Ovary (tissue), 9 donors: ENCODE data around the gene TAS2R14. TPM values are rescaled to one million over a fixed set of nuclear protein-coding genes. Genes with fewer than 3 reads are reported as not detected.

Source experiments
- DNase-seq, 5 donors: peaks; one replicate each; pipeline ENCODE4 v3.0.0-alpha.2; 2019 to 2020
- H3K27ac ChIP-seq, 2 donors: fragments of 200-600 bp; one replicate each; pipeline versions ENCODE4 v1.5.1 to v1.8.0; 2019 to 2022
- H3K27me3 ChIP-seq: fragments of 200-600 bp; one replicate; pipeline ENCODE4 v1.8.0; 2022
- H3K36me3 ChIP-seq: fragments of 200-600 bp; sonication (generic); one replicate; pipeline ENCODE4 v1.5.1; 2019
- H3K4me1 ChIP-seq: one replicate; pipeline ENCODE4 v1.8.1; 2013; ENCODE audit warnings: mild to moderate bottlenecking, moderate library complexity; ENCODE audit not compliant: insufficient read depth
- H3K4me3 ChIP-seq: fragments of 200-600 bp; sonication (generic); one replicate; pipeline ENCODE4 v1.5.1; 2017
- H3K9me3 ChIP-seq, 2 donors: fragments of 200-600 bp in 1 of 2; sonication (generic) in 1 of 2; one replicate each; pipeline versions ENCODE4 v1.5.1 to v1.8.1; 2013 to 2019; ENCODE audit warnings: mild to moderate bottlenecking in 1 of 2, moderate library complexity in 1 of 2
- EP300 ChIP-seq: sonication (generic); formaldehyde crosslinking; IDR thresholded peaks from one replicate; pipeline ENCODE4 v1.6.1; 2017; ENCODE audit warnings: antibody characterized with exemption
- POLR2A ChIP-seq: fragments of 450-650 bp; IDR thresholded peaks from one replicate; pipeline ENCODE4 v1.6.1; 2017; ENCODE audit warnings: antibody characterized with exemption, mild to moderate bottlenecking, moderate library complexity
- WGBS, 3 donors: extraction: QIAGEN DNeasy Blood & Tissue Kit in 1 of 3; methylation state at CpG; one replicate each; pipeline versions ENCODE4 v1.1.5 to v1.1.7; 2013 to 2017; 5-methylcytosine and 5-hydroxymethylcytosine counted together
- intact Hi-C, 4 donors: fragments of 100-400 bp; cut with DNase I; formaldehyde crosslinking; loops; one replicate each; pipeline versions ENCODE4 v1.11.0 to v1.15.1; 2022 to 2023
- polyA plus RNA-seq, 2 donors: library from polyadenylated mRNA; stranded (reverse); fragments of 200-250 nt in 1 of 2; fragments of 350-450 nt in 1 of 2; fragmentation: Illumina TruSeq in 1 of 2; extraction: RNeasy Lipid Tissue Mini Kit (QIAGEN cat#74804) in 1 of 2; gene quantifications; one replicate each; pipeline ENCODE4 v1.2.3, GENCODE V29; 2013 to 2014
- total RNA-seq, 7 donors: library from RNA; depleted of rRNA in 2 of 7; stranded (reverse); fragments of >200 nt in 2 of 7; fragmentation: NEBNext Ultra II Directional in 3 of 7; extraction: Animal tissue kit (Norgen Biotek cat#: 25700) in 3 of 7; gene quantifications; one replicate each; pipeline versions ENCODE4 v1.1.0 to v1.2.4, GENCODE V29; 2016 to 2023
- TF ChIP-seq, protein P1 (sequence below), 3 donors: fragments of 450-650 bp in 2 of 3; fragments of 200-600 bp in 1 of 3; IDR thresholded peaks; one replicate each; pipeline versions ENCODE4 v1.5.1 to v1.8.0; 2016 to 2022; ENCODE audit warnings: antibody characterized with exemption in 3 of 3, mild to moderate bottlenecking in 1 of 3
- donor health status: DM: no; HTN: no; CAD: no; lungs with moderate emphysema.
- donor health status: DM: no; HTN: no; CAD: no.
- donor health status: Bipolar disorder and iron deficiency.
- donor health status: DM: yes; HTN: yes; CAD: no.
- donor health status: DM: no; HTN: no; CAD: no.
- donor health status: DM: yes; HTN: yes; CAD: no.

TAS2R14 gene
- total and polyA plus RNA-seq, 9 donors: 1.4 to 6.9 (median 3.4) TPM

- TF ChIP-seq EP300 (no peak), POLR2A (no peak)
- TF ChIP-seq, protein P1, sequence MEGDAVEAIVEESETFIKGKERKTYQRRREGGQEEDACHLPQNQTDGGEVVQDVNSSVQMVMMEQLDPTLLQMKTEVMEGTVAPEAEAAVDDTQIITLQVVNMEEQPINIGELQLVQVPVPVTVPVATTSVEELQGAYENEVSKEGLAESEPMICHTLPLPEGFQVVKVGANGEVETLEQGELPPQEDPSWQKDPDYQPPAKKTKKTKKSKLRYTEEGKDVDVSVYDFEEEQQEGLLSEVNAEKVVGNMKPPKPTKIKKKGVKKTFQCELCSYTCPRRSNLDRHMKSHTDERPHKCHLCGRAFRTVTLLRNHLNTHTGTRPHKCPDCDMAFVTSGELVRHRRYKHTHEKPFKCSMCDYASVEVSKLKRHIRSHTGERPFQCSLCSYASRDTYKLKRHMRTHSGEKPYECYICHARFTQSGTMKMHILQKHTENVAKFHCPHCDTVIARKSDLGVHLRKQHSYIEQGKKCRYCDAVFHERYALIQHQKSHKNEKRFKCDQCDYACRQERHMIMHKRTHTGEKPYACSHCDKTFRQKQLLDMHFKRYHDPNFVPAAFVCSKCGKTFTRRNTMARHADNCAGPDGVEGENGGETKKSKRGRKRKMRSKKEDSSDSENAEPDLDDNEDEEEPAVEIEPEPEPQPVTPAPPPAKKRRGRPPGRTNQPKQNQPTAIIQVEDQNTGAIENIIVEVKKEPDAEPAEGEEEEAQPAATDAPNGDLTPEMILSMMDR (IDR thresholded peaks at IDR 0.05): no peak
- Histone ChIP-seq H3K4me1 (no peaks in the 10 kb centered on the region), H3K4me3 (no peak overlapping the region), H3K27ac (no peak overlapping the region), H3K27me3 (no peaks in the 10 kb centered on the region), H3K36me3 (no peaks in the 10 kb centered on the region), H3K9me3 (no peaks in the 10 kb centered on the region)
- WGBS, 3 donors: 81 to 82% (median 82%) methylated on average over 8 of the region's 8 CpGs
- DNase-seq: no peak
- intact Hi-C loops: no loop called here
Measured at GRCh38 chr12:10910380-10910779, 28.7 kb downstream of the TAS2R14 start.

DNA sequence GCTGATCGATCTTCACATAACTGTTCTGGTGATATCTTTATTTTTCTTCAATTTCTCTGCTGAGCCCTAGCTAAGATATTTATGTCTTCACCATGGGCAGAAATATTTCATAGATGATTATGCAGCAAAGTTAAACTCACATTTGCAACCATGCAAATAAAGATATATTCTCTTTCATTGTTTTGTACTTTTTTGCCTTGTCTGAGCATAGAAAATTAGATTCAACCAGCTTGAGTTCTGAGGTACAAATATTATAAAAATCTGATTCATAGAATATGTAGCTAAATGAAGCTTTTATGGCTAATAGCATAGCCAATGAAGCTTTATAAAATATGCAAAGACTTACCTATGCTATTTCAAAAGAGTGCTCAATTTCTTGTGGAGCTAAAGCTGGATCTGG is 29.6 kb downstream of the TAS2R14 start, which contains the start of gene TAS2R13:
TSS of gene TAS2R13 (minus strand) at position 101 of the 400 bp plus-strand sequence. CDS start 264 bp downstream, outside the sequence.
- H3K36me3 ChIP-seq: no peaks in the 10 kb centered on the region
- 97 to 100% (median 98%) methylated on average over 1 of the region's 1 CpG for WGBS, 3 donors
- no peaks in the 10 kb centered on the region for H3K9me3 ChIP-seq
- H3K27me3 ChIP-seq: no peaks in the 10 kb centered on the region
- intact Hi-C loops: no loop called here
- H3K4me3 ChIP-seq: no peak within 1 kb of the TSS
- DNase-seq: no peak
- no peak for TF ChIP-seq POLR2A
- no peak for TF ChIP-seq EP300
- TF ChIP-seq, protein P1 (IDR thresholded peaks at IDR 0.05): no peak
- no peaks in the 10 kb centered on the region for H3K4me1 ChIP-seq
- H3K27ac ChIP-seq: no peak within 1 kb of the TSS

DNA sequence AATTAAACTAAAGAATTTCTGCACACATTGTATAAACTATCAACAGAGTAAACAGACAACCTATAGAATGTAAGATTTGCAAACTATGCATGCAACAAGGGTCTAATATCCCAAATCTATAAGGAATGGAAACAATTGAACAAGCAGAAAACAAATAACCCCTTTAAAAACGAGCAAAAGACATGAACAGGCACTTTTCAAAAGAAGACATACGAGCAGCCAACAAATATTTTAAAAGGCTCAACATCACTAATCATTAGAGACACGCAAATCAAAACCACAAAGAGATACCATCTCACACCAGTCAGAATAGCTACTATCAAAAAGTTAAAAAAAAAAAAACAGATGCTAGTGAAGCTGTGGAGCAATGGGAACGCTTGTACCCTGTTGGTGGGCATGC is 34.4 kb downstream of the TAS2R14 start:
- 84 to 98% (median 95%) methylated on average over 4 of the region's 4 CpGs for WGBS, 3 donors
- TF ChIP-seq EP300: no peak
- TF ChIP-seq POLR2A: no peak
- TF ChIP-seq, protein P1 (IDR thresholded peaks at IDR 0.05): no peak
- Histone ChIP-seq H3K4me1 (no peaks in the 10 kb centered on the region), H3K4me3 (no peak overlapping the region), H3K9me3 (no peaks in the 10 kb centered on the region), H3K36me3 (no peaks in the 10 kb centered on the region), H3K27me3 (no peaks in the 10 kb centered on the region), H3K27ac (no peak overlapping the region)
- DNase-seq: no peak
- intact Hi-C loops: no loop called here

- no peaks in the 10 kb centered on the region for H3K4me1 ChIP-seq
- 97 to 100% (median 100%) methylated on average over 1 of the region's 1 CpG for WGBS, 3 donors
- DNase-seq: no peak
- no peaks in the 10 kb centered on the region for H3K9me3 ChIP-seq
- TF ChIP-seq POLR2A: no peak
- TF ChIP-seq, protein P1 (IDR thresholded peaks at IDR 0.05): no peak
- TF ChIP-seq EP300: no peak
- no peak overlapping the region for H3K27ac ChIP-seq
- intact Hi-C loops: no loop called here
- H3K36me3 ChIP-seq: no peaks in the 10 kb centered on the region
- no peaks in the 10 kb centered on the region for H3K27me3 ChIP-seq
- H3K4me3 ChIP-seq: no peak overlapping the region
Measured at GRCh38 chr12:10901427-10901826, 37.6 kb downstream of the TAS2R14 start.
